SH-SY5Y (cell line): ENCODE measurements around the gene IFIT3.

Experiments
- GATA2 ChIP-seq: IDR thresholded peaks from 2 replicates; pipeline ENCODE4 v1.6.1; 2011; ENCODE audit warnings: mild to moderate bottlenecking, low read depth, low read length
- GATA3 ChIP-seq: IDR thresholded peaks from 2 replicates; pipeline ENCODE4 v1.6.1; 2011; ENCODE audit warnings: low read depth, mild to moderate bottlenecking, low read length, moderate library complexity

GRCh38 chr10:89346405-89347254 is 18.8 kb downstream of the IFIT3 start:
- TF ChIP-seq GATA2 (no peak), GATA3 (no peak)
